Left hindlimb (tissue), 1 donor: ENCODE data around the gene TOMM7.
"Not testable (repeated sequence)": the region's sequence is repeated elsewhere in the genome, so short reads cannot be mapped to it uniquely, and the experiment has no call there.

Experiments used
- DNase-seq: peaks from one replicate; pipeline ENCODE4 v3.0.0-alpha.2; 2018

TOMM7 gene

GRCh38 chr7:22853138-22853537 lies 30.5 kb upstream of the TOMM7 start:
- DNase-seq = no peak

GRCh38 chr7:22851145-22851544 lies 28.5 kb upstream of the TOMM7 start:
- no peak for DNase-seq

DNA sequence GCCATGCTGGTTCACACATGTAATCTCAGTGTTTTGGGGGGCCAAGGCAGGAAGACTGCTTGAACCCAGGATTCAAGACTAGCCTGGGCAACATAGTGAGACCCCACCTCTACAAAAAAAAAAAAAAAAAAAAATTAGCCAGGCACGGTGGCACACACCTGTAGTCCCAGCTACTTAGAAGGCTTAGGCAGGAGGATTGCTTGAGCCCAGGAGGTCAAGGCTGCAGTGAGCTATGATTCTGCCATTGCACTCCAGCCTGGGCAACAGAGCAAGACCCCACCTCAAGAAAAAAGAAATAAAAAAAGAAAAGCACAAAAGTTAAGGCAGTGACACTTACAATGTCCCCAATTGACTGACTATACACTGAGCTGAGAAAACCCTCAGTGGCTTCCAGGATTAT lies 27.7 kb upstream of the TOMM7 start:
- not testable (repeated sequence) for DNase-seq

- no peak for DNase-seq
Measured at GRCh38 chr7:22849662-22850061, 27.0 kb upstream of the TOMM7 start.

DNA sequence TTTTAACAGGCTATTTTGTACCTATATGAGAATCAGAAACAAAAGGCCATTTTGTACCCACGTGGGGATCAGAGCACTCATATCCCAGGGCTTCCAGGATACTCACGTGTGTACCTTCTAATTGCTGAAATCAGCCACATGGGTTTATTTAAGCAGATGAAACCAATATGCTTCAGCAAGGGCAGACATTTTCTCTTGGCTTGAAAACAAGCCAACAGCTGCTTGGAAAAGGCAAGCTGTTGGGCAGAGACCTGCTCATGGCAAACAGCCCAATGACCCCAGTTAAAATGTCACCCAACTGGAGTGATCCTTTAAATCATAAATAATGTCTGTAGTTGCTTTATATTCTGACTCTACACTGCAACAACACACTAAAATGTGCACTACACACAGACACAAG lies 26.5 kb upstream of the TOMM7 start:
- no peak for DNase-seq

- DNase-seq = no peak
Measured at GRCh38 chr7:22846961-22847360, 24.3 kb upstream of the TOMM7 start.

DNA sequence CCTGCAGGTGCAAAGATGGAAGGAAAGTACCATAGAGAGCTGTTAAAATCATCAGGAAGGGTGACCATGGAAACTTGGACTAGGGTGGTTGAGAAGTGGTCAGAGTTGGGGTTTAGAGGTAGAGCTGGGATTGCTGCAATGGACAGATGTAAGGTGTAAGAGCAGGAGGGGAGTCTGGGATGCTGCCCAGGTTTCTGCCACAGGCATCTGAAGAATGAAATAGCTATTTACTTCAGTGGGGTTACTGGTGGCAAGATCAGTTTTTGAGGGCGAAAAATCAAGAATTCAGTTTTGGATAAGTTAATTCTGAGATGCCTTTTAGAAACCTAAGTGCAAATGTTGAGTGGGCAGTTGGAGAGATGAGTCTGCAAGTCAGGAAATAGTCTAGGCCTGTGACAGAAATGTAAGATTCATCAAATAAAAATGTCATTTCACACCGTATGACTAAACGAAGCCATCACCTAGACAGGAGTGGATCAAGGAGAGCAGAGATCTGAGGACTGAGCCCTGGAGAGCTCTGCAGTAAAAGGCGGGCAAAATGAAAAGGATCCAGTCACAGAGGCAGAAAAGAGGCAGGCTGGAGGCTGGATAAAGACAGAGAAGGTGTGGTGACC lies 22.7 kb upstream of the TOMM7 start:
- no peak for DNase-seq

- no peak for DNase-seq
Measured at GRCh38 chr7:22843681-22844309, 21.1 kb upstream of the TOMM7 start.

GRCh38 chr7:22842973-22843372 lies 20.3 kb upstream of the TOMM7 start:
- no peak for DNase-seq

- no peak for DNase-seq
Measured at GRCh38 chr7:22842383-22842941, 19.8 kb upstream of the TOMM7 start.

GRCh38 chr7:22841954-22842353 lies 19.3 kb upstream of the TOMM7 start:
- no peak for DNase-seq

- no peak for DNase-seq
Measured at GRCh38 chr7:22837308-22837707, 14.7 kb upstream of the TOMM7 start.

- not testable (repeated sequence) for DNase-seq
Measured at GRCh38 chr7:22836506-22836905, 13.9 kb upstream of the TOMM7 start.

- no peak for DNase-seq
Measured at GRCh38 chr7:22833957-22834356, 11.3 kb upstream of the TOMM7 start.

DNA sequence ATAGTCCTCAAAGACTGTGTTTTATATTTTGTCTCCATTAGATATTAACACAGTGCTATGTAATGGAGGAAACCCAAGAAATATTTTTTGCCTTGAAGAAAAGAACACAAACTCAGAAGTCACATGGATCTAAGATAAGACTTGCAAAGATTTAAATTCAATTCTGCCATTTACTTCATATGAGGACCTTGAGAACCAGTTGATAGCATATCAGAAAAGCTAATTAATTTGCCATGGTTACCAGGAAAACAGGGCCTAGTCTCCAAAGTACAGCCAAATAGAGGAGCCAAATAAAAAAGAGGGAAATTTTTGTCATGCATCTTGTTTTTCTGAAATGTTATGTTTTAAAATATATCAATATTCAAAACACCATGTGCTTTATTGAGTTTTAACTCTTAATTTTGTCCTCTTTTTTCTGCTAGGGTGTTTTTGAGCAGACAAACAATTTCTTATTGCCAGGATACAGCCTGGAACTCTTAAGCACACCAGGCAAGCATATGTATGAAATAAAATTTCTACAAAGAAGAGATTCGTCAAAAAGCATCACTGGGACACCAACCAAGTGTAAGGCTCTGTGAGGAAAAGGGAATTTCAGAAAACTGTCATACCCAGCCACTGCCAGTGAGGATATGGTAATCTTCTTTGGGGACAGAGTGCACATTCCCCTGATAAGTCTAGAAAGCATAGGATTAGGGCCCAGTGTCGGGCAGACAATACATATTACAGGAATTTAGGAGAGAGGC lies 10.6 kb upstream of the TOMM7 start:
- no peak for DNase-seq

DNA sequence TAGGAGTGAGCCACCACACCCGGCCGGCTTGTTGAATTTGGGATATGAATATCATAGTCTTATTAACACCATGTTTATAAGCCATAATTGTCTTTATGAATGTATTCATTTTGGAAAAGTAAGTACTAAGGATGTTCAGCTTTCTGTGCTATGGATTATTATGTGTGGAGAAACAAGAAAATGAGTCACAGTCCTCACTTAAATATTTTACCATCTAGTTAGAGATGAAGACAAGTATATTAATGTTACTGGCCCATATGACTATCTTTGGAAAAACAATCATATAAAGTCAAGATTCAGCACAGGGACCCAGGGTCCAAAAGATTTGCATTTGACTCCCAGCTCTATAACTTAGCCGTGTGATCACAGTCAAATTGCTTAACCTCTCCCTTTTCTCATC lies 9.8 kb upstream of the TOMM7 start:
- no peak for DNase-seq

DNA sequence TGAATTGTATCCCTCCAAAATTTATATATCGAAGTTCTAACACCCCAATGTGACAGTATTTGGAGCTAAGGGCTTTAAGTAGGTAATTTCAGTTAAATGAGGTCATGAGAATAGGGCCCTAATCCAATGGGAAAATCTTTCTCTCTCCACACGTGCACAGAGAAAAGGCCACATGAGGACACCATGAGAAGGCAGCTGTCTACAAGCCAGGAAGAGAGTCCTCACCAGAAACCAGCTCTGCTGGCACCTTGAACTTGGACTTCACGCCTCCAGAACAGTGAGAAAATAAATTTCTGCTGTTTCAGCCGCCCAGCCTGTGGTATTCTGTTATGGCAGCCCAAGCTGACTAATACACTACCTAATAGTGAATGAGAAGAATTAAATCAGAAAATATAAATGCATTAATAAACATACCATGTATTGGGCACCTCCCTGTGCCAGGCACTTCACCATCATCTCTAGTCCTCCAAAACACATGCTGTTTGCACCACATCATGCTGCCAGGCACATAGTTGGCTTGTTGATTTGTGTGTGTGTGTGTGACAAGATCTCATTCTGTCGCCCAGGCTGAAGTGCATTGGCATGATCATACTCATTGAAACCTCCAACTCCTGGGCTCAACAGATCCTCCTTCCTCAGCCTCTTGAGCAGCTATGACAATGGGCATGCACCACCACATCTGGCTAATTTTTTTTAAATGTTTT lies 9.1 kb upstream of the TOMM7 start:
- no peak for DNase-seq

- no peak for DNase-seq
Measured at GRCh38 chr7:22827563-22827962, 4.9 kb upstream of the TOMM7 start.

- DNase-seq = no peak
Measured at GRCh38 chr7:22826593-22826992, 3.9 kb upstream of the TOMM7 start.

- no peak for DNase-seq
Measured at GRCh38 chr7:22824760-22825159, 2.1 kb upstream of the TOMM7 start.

DNA sequence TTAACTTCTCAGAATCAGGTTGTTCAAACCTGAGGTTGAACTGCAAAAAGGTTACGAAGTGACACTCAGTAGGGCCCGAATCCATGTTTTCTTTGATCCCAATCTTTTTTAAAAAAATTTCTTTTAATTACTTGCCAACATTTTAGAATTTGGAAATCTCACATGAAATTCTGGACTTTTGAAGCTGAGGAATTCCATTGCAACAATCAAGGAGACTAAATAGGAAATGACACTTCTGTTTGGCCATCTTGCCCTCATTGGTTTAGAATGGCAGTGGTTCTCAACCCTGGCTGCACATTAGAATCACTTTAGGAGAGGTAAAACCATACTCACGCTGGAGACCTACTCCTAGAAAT lies 471 bp upstream of the TOMM7 start:
- DNase-seq = no peak

DNA sequence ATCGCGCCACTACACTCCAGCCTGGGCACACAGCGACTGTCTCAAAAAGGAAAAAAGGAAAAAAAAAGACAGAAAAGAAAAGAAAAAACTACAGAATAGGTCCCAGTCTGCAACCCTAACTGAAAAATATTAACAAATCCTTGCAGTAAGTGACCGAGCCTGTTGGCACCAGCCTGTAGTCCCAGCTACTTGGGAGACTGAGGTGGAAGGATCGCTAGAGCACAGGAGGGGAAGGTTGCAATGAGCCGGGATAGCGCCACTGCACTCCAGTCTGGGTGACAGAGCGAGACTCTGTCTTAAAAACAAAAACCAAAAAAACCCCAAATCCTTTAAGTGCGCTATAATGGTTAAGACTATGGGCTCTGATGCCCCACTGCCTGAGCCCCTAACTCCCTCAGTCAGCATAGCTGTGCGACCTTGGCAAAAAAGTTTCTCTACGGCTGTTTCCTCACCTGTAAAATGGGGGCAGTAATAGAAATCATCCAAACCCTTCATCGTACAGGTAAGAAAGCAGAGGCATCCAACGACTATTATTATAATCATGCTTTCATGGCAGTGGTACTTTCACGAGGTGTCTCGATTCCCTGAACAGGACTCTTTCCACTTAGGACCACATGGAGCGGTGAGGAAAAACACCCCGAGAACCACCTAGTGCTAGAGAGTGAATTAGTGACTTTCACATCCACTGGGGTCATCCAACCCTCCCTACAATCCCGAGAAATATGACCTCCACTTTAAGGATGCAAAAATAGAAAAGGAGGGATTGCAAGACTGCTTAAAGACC lies 755 bp downstream of the TOMM7 start:
- no peak for DNase-seq

DNA sequence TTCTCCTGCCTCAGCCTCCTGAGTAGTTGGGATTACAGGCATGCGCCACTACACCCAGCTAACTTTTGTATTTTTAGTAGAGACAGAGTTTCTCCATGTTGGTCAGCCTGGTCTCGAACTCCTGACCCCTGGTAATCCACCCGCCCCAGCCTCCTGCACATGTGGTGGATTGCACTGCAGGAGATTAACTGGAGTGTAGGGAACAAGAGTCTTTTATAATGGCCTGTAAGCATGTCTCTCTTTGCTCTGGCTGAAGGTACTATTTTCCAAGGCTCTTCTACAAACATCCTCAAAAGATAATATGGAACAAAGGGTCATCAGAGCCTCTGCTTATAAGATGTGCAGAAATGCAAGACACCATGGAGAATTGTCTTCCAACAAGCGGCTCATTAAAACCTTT lies 3.2 kb downstream of the TOMM7 start:
- DNase-seq = no peak
